Right atrium auricular region (tissue), 2 donors: ENCODE measurements around the gene WDR75. TPM values are rescaled to one million over a fixed set of nuclear protein-coding genes. Genes with fewer than 3 reads are reported as not detected.

Experiments used
- DNase-seq: peaks from one replicate; pipeline ENCODE4 v3.0.0-alpha.2; 2019; ENCODE audit warnings: low spot score
- H3K27ac ChIP-seq, 2 donors: fragments of 200-600 bp; sonication (generic); 1 replicate in 1 of 2; 2 replicates in 1 of 2; pipeline ENCODE4 v1.5.1; 2016 to 2019
- H3K27me3 ChIP-seq, 2 donors: fragments of 200-600 bp; sonication (generic); one replicate each; pipeline versions ENCODE4 v1.5.1 to v1.6.0; 2017 to 2019
- H3K36me3 ChIP-seq: fragments of 200-600 bp; sonication (generic); one replicate; pipeline ENCODE4 v1.5.1; 2016
- H3K4me1 ChIP-seq, 2 donors: fragments of 200-600 bp; sonication (generic); one replicate each; pipeline versions ENCODE4 v1.5.1 to v1.6.0; 2017 to 2019
- H3K4me3 ChIP-seq, 2 donors: fragments of 200-600 bp; sonication (generic); 1 replicate in 1 of 2; 2 replicates in 1 of 2; pipeline ENCODE4 v1.5.1; 2017 to 2019; ENCODE audit warnings: mild to moderate bottlenecking in 1 of 2, moderate library complexity in 1 of 2
- H3K9me3 ChIP-seq, 2 donors: fragments of 200-600 bp; sonication (generic); one replicate each; pipeline ENCODE4 v1.5.1; 2019
- total RNA-seq, 2 donors: library from RNA; depleted of rRNA; stranded (reverse); fragments of >200 nt; gene quantifications; one replicate each; pipeline ENCODE4 v1.1.0, GENCODE V29; 2016
- TF ChIP-seq, protein P1 (sequence below), 2 donors: fragments of 200-600 bp; sonication (generic); IDR thresholded peaks; one replicate each; pipeline ENCODE4 v1.5.1; 2019; ENCODE audit warnings: antibody characterized with exemption in 2 of 2

WDR75 gene
- total RNA-seq, 2 donors from 2014 or later: 11.8 to 15.9 TPM

- Histone ChIP-seq H3K27me3 (no peaks in the 10 kb centered on the region), H3K4me1 (peaks cover 0 to 15% of the 10 kb centered on the region in 2 donors), H3K36me3 (no peaks in the 10 kb centered on the region), H3K4me3 (no peak overlapping the region), H3K27ac (no peak overlapping the region), H3K9me3 (no peaks in the 10 kb centered on the region)
- DNase-seq: no peak
- TF ChIP-seq, protein P1, sequence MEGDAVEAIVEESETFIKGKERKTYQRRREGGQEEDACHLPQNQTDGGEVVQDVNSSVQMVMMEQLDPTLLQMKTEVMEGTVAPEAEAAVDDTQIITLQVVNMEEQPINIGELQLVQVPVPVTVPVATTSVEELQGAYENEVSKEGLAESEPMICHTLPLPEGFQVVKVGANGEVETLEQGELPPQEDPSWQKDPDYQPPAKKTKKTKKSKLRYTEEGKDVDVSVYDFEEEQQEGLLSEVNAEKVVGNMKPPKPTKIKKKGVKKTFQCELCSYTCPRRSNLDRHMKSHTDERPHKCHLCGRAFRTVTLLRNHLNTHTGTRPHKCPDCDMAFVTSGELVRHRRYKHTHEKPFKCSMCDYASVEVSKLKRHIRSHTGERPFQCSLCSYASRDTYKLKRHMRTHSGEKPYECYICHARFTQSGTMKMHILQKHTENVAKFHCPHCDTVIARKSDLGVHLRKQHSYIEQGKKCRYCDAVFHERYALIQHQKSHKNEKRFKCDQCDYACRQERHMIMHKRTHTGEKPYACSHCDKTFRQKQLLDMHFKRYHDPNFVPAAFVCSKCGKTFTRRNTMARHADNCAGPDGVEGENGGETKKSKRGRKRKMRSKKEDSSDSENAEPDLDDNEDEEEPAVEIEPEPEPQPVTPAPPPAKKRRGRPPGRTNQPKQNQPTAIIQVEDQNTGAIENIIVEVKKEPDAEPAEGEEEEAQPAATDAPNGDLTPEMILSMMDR (IDR thresholded peaks at IDR 0.05): no peak
Measured at GRCh38 chr2:189442468-189442867, 1.2 kb downstream of the WDR75 start.

DNA sequence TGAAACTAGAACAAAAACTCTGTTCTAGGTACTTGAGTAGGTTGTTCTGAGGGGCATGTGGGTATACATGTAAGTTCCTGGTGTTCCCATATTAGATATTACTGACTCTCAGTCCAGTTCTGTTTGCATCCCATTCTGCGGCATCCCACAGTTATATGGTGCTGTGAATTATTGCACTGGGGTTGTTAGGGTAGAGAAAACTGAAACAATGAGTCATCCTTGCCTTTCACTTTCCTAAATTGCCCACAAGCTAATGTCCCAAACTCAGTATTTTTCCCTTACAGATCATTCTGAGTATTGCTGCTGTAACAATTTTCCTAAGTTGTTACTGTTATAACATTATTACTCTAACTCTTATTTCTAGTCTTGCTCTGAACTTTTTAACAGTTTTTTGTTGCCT, 3.0 kb downstream of the WDR75 start:
- peaks cover 9% of the 10 kb centered on the region for H3K36me3 ChIP-seq
- H3K27ac ChIP-seq: no peak overlapping the region
- no peak for DNase-seq
- H3K4me3 ChIP-seq: no peak overlapping the region
- H3K27me3 ChIP-seq: no peaks in the 10 kb centered on the region
- H3K4me1 ChIP-seq: peaks cover 0 to 15% of the 10 kb centered on the region in 2 donors
- no peaks in the 10 kb centered on the region for H3K9me3 ChIP-seq
- TF ChIP-seq, protein P1 (IDR thresholded peaks at IDR 0.05): no peak

- TF ChIP-seq, protein P1 (IDR thresholded peaks at IDR 0.05): no peak
- peaks cover 25% of the 10 kb centered on the region for H3K36me3 ChIP-seq
- H3K9me3 ChIP-seq: no peaks in the 10 kb centered on the region
- H3K27ac ChIP-seq: no peak overlapping the region
- no peak for DNase-seq
- peaks cover 0 to 15% of the 10 kb centered on the region in 2 donors for H3K4me1 ChIP-seq
- H3K27me3 ChIP-seq: no peaks in the 10 kb centered on the region
- no peak overlapping the region for H3K4me3 ChIP-seq
Measured at GRCh38 chr2:189446780-189447179, 5.5 kb downstream of the WDR75 start.

DNA sequence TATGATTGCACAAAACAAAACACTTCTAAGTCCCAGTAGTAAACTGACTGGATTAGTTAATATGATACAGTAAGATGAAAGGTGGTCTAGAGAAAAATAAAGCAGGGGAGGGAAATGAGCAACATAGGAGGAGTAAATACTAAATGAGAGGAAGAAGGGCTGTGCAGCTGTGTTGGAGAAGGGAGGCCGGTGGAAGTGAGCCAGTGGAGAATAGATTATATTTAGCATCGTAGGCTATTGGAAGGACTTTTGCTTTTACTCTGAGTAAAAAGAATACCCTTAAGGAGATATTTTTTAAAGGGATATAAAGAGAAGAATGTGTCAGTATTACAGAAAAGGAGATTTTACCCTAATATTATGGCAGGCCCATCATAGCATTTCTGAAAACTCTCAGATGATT, 12.7 kb downstream of the WDR75 start:
- Histone ChIP-seq H3K9me3 (no peaks in the 10 kb centered on the region), H3K4me1 (peaks cover 0 to 8% of the 10 kb centered on the region in 2 donors), H3K27ac (no peak overlapping the region), H3K36me3 (peaks cover 58% of the 10 kb centered on the region), H3K4me3 (no peak overlapping the region), H3K27me3 (no peaks in the 10 kb centered on the region)
- TF ChIP-seq, protein P1 (IDR thresholded peaks at IDR 0.05): no peak
- no peak for DNase-seq

GRCh38 chr2:189465076-189465475, 23.8 kb downstream of the WDR75 start:
- H3K4me3 ChIP-seq: no peak overlapping the region
- DNase-seq: no peak
- H3K4me1 ChIP-seq: peaks cover 0 to 11% of the 10 kb centered on the region in 2 donors
- H3K36me3 ChIP-seq: peaks cover 60% of the 10 kb centered on the region
- H3K27me3 ChIP-seq: no peaks in the 10 kb centered on the region
- no peaks in the 10 kb centered on the region for H3K9me3 ChIP-seq
- H3K27ac ChIP-seq: no peak overlapping the region
- TF ChIP-seq, protein P1 (IDR thresholded peaks at IDR 0.05): no peak

GRCh38 chr2:189465478-189465877, 24.2 kb downstream of the WDR75 start:
- TF ChIP-seq, protein P1 (IDR thresholded peaks at IDR 0.05): no peak
- Histone ChIP-seq H3K27me3 (no peaks in the 10 kb centered on the region), H3K36me3 (peaks cover 60% of the 10 kb centered on the region), H3K4me3 (no peak overlapping the region), H3K27ac (no peak overlapping the region), H3K9me3 (no peaks in the 10 kb centered on the region), H3K4me1 (peaks cover 0 to 11% of the 10 kb centered on the region in 2 donors)
- no peak for DNase-seq
